NCI-H748 treated with DMSO at 0.1 percent for 48 hours (cell line): ENCODE results near the gene OSBP2.

Source experiments
- DNase-seq: peaks from one replicate; lab custom pipeline; 2025; lab: John Stamatoyannopoulos, UW

Gene OSBP2

DNA sequence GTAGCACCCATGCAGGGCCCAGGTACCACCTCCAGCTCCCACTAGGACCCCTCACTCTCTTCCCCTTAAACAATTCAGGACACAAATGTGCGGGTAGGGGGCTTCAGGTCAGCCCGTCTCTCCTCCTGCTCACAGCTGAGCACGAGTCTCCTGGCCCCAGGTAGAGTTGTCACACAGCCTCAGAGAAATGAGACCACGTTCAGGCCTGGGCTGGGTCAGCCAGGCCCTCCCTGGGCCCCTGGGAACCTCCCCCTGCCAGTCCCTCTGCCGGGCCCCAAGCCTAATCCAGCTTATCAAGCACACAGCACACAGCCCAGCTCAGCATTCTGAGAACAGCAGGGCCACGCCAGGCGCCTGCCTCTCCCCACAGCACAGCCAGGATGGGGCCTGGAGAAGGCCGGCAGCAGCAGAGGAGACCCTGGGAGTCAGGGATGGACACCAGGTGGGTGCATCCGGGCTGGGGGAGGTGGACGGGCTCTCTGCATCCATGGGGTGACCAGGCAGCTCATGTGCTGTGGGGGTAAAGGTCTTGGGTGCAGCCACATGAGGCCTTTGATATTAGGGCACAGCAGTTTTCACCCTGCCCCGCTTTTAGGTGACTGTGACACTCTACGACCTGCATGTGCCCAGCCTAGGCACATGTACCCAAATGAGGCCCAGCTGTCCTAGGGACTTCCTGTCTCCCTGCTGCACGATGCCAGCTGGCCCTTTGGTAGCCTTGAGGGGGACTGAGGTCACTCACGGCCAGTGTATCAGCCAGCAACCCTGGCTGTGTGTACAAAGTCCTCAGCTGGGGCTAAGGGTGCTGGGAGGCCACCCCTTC lies 186.9 kb downstream of the OSBP2 start:
- DNase-seq, result no peak

DNA sequence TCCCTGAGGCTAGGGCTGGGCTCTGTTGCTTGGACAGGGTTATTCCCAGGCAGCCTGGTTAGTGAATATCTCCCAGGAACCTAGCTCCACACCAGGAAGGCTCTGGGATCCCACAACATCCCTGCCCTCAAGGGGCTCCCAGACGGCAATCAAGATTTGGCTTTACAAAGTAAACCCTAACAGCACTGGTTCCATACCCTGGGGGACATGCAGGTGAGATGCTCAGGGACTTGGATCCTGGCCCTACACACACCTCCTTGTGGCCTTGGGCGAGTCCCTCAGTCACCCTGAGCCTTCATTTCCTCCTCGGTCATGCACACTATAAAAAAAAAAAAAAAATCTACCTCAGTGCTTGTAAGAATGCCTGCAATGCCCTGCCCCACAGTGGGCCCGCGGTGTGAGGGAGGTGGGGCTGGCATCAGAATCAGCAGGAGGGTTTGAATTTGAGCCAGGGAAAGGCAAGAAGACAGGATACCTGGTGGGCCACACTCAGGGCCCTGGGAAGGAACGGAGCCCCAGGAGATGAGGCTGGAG lies 187.6 kb downstream of the OSBP2 start:
- DNase-seq, result no peak

DNA sequence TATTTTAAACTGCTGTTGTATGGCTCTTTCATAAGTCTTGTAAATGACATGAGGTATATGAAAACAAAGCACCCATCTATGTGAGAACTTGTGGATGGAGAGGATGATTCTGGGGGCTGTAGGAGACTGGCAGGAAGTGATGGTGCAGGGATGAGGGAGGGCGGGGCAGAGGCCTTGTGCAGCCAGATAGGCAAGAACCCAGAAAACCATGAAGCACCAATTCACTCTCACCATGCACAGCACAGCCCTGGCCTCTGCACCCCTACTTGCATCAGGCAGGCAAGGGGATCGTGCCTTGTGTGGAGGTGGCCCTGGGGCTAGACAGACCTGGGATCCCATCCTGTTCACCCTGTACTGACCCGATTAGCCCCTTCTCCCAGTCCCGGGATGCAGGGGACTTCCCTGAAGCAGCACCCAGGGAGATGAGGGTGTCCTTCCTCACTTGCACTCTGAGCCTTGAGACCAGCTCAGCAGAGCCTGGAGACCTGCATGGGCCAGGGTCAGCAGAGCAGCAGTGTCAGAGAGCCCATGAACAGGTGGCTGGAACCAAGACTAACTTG lies 188.4 kb downstream of the OSBP2 start:
- no peak for DNase-seq

DNA sequence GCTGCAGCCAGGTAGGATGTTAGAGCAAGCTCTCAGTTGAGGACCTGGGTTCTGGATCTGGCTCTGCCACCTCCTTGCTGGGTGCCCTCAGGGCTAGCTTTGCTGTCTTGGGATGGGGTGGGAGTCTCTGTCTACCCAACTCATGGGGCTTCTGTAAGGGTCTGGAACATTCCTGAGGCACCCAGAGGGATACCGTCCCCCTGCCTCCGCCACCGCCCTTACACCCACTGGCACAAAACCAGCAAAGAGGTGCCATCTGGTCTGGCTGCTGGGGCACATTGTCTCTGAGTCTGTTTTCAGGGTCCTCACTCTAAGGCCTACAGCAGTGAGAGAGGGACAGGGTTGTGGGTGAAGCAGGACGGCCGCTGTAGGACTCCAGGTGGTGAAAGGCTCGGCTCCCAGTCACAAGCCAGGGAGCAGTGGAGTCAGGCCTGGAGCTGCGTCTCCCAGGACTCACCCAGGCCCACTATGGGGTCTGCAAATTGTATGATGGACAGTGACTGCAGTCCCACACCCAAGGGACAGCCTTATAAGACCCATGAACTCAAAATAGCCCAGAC lies 189.0 kb downstream of the OSBP2 start:
- DNase-seq, result no peak

DNA sequence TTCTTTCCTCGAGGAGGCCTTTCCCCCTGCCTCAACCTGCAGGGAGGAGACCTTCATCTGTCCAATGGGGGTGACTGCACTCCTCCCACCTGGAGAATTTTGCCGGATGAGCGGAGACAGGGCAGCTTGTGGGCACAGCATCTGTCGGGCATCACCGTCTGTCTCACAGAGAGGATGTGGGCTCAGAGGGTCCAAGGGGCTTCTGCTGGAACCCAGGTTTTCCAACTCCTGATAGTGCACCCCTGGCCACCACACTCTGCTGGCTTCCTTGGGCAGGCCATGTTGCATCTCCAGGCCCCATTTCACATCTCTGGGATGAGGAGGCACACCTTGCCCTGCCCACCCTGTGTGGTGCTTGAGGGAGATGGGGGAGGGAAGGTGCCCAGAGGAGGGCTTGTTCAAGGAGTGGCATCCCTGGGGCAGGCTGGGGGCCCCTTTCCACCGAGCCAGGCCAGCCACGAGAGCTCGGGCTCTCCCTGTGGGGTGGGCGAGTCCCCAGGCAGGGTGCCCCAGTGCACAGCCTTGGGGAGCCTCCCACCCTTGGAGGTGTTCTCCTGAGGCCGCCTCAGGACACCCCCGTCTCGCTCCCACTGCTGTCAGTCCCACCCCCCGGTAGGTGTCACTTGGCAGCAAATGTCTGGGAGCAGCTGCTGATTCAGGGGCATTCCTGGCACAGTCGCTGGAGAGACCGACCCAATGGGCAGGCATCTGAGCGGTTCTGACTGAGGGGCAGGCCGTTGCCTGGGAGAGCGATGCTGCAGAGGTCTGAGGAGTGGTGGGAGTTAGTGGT lies 189.7 kb downstream of the OSBP2 start:
- DNase-seq, result no peak

- no peak for DNase-seq
Observed at GRCh38 chr22:30885001-30885366, 190.3 kb downstream of the OSBP2 start.

- DNase-seq, result no peak
Observed at GRCh38 chr22:30885591-30885990, 190.9 kb downstream of the OSBP2 start.

GRCh38 chr22:30887453-30887852 lies 192.8 kb downstream of the OSBP2 start:
- no peak for DNase-seq

DNA sequence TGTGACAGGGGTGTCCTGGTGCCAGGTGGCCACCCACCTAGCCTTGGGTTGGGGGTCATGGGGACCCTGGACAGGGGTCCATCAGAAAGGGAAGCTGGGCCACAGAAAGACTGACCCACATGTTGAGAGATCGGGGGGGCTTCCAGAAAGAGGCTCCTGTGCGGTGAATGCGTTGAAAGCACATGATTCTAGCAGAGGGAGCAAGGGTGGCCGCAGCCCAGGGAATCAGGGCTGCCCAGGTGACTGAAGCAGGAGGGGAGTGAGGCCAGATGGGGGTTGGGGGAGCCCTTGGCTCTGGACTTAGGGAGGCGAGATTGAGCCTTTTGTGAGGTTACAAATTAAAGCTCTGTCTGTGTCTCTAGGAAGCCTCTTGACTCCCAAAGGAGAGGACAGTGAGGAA lies 193.2 kb downstream of the OSBP2 start:
- DNase-seq, result no peak

GRCh38 chr22:30889268-30889995 lies 194.8 kb downstream of the OSBP2 start:
- no peak for DNase-seq

GRCh38 chr22:30889996-30890480 lies 195.4 kb downstream of the OSBP2 start:
- no peak for DNase-seq

GRCh38 chr22:30890686-30891442 lies 196.2 kb downstream of the OSBP2 start:
- DNase-seq, result no peak

- DNase-seq, result no peak
Observed at GRCh38 chr22:30891443-30891755, 196.7 kb downstream of the OSBP2 start.

- DNase-seq, result no peak
Observed at GRCh38 chr22:30891781-30892180, 197.1 kb downstream of the OSBP2 start.

DNA sequence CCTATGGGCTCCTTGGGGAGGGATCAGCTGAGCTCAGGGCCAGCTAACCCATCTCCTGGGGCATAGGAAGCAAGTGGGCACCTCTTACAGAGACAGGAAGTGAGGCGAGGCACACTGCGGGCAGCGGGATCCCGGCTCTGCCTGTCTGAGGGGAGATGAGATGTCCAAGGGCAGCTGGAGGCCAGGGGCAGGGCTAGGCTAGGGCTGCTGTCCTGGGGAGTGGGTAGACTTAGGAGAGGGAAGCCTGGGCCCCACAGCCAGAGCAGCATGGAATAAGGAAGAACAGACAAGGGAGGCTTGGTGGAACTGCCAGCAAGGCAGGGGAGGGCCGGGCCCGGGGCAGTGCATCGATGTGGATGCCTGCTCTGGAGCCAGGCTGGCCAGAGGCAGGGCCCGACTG lies 197.6 kb downstream of the OSBP2 start:
- no peak for DNase-seq

GRCh38 chr22:30892731-30893221 lies 198.1 kb downstream of the OSBP2 start:
- DNase-seq, result no peak

DNA sequence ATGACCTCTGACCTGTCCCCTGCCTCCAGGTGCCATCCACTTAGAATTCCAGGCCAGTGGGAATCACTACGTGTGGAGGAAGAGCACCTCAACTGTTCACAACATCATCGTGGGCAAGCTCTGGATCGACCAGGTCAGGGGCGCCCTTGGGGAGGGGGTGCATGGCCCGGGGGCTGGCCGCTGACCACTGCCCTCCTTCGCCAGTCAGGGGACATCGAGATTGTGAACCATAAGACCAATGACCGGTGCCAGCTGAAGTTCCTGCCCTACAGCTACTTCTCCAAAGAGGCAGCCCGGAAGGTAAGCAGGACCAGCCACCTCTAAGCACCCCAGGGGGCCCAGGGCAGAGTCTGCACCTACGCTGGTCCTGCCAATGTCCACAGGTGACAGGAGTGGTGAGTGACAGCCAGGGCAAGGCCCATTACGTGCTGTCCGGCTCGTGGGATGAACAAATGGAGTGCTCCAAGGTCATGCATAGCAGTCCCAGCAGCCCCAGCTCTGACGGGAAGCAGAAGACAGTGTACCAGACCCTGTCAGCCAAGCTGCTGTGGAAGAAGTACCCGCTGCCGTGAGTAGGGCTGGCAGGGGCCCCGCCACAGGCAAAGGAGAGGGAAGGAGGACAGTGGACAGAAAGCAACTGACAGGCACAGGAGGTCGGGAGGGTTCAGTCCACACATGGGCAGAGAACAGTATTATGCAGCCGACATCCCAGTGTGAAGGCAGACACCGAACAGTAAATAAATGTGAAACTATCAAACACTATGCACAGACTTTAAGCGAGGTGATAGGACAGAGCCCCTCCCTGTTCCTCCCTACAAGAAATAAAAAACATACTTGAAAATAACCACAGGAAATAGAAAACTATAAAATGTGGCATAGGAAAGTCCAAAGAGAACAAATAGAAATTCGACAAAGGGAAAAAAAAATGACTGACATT lies 199.0 kb downstream of the OSBP2 start:
- DNase-seq, result no peak

GRCh38 chr22:30894371-30894740 lies 199.7 kb downstream of the OSBP2 start:
- DNase-seq, result no peak

DNA sequence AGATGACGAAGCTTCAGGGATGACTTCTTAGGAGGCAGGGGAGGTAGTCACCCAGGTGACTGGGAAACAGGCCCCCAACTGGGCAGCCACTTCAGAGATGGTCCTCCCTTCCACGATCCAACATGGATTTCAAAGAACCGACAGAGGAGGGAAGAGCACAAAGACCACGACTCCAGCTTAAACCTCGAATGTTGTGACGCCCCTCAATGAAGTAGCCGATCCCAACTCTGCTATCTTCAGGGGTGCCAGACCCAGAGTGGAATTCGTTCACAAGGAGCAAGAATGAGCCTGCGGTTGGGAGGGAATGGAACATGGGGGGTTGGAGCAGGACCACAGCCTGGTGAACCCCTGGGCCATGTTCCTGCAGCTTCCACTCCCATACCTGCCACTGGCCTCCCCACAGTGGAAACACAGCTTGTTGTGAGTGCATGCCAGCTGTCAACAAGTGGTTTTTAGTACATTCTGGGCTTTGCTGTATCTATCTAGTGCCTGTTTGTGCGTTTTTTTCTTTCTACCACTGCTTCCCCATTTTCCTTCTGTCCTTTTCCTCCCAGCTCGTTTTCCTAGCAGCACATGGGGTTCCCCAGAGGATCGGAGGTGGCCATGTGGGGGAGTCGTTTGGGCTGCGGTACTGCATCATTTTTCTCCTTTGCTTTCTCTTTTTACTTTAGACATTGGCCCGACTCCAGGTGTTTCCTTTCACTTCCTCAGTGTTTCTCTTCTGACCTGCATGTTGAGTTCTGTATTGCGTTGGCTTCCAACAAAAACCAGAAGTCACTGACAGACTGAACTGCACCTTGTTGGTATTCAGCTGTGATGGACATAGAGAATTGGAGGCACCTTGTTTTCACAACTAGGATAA lies 208.1 kb downstream of the OSBP2 start:
- no peak for DNase-seq
